PC-3 (cell line): ENCODE data around the gene CMSS1.

Source experiments
- EZH2 ChIP-seq: fragments of 300-600 bp; sonication (generic); IDR thresholded peaks from one replicate; pipeline ENCODE4 v1.6.1; 2017; ENCODE audit warnings: antibody characterized with exemption, mild to moderate bottlenecking, low read length; ENCODE audit not compliant: unreplicated experiment
- TF ChIP-seq, protein P1 (sequence below): fragments of 300-600 bp; sonication (generic); conservative IDR thresholded peaks from 2 replicates; pipeline ENCODE4 v1.5.1; 2017; ENCODE audit warnings: antibody characterized with exemption, low read depth, mild to moderate bottlenecking, low read length

DNA sequence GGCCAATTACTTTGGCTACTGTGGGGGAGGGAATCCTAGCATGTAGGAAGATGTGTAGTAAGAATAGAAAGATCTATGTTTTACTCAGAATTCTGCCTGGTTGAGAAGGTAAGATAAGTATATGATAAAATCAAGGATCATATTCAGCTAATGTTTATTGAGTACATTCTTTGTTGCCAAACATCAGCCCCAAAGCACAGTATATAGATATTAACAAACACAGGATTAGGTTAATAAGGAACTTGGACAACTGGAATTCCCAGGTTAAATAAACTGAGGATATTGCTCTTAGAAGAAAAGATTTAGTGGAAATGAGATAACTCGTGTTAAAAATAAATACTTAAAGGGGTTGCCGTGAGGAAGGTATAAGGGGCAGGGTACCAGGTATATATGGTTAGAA, 167.0 kb downstream of the CMSS1 start:
- TF ChIP-seq, protein P1, sequence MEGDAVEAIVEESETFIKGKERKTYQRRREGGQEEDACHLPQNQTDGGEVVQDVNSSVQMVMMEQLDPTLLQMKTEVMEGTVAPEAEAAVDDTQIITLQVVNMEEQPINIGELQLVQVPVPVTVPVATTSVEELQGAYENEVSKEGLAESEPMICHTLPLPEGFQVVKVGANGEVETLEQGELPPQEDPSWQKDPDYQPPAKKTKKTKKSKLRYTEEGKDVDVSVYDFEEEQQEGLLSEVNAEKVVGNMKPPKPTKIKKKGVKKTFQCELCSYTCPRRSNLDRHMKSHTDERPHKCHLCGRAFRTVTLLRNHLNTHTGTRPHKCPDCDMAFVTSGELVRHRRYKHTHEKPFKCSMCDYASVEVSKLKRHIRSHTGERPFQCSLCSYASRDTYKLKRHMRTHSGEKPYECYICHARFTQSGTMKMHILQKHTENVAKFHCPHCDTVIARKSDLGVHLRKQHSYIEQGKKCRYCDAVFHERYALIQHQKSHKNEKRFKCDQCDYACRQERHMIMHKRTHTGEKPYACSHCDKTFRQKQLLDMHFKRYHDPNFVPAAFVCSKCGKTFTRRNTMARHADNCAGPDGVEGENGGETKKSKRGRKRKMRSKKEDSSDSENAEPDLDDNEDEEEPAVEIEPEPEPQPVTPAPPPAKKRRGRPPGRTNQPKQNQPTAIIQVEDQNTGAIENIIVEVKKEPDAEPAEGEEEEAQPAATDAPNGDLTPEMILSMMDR, result no peak
- TF ChIP-seq EZH2, result no peak
